ENCODE results near the gene S1PR4. TPM values are rescaled to one million over a fixed set of nuclear protein-coding genes. Genes with fewer than 3 reads are reported as not detected.

Gene S1PR4
- total RNA-seq, 1 donor from 2014 or later: not detected

DNA sequence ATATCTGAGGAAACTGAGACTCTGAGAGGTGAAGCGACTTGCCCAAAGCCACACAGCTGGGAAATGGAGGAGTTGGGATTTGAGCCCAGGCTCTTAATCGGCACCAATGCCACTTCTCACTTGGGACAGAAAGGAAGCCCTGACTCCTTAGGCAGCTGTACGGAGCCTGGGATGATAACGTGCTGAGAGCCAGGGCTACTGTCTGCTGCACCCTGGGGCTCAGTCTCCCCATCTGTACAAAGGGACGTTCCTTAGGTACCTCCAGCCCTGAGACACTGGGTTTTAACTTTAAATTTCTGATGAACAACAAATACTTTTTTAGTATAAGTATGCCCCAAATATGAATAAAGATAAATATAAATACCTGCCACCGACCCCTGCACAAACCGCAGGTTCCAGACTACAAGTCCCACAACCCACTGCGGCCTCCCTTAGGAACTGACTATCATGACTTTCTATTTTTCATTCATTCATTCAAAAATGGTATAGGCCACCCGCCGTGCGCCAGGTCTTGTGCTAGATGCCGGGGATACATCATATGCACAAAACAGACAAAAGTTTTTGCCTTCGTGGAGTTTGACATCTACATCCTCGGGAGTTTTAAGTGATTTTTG lies 6.4 kb downstream of the S1PR4 start:
- Mint-ChIP-seq H3K4me1 (ENCODE audit: low read depth, unreplicated experiment) (peaks cover 12% of the 10 kb centered on the region), H3K27ac (ENCODE audit: unreplicated experiment) (peak overlapping the region; percentile 91), H3K36me3 (ENCODE audit: low read depth, unreplicated experiment) (peaks cover 2% of the 10 kb centered on the region), H3K9me3 (ENCODE audit: unreplicated experiment) (no peaks in the 10 kb centered on the region), H3K4me3 (ENCODE audit: unreplicated experiment) (peak overlapping the region; percentile 94), H3K27me3 (ENCODE audit: low read depth, unreplicated experiment) (no peaks in the 10 kb centered on the region)
- no peaks in the 10 kb centered on the region for H3K27me3 ChIP-seq (ENCODE audit: insufficient read depth, low read length)
- H3K9ac ChIP-seq (ENCODE audit: low read length): peak overlapping the region; percentile 89
- peak overlapping the region; percentile 74 for H3K4me3 ChIP-seq (ENCODE audit: insufficient read depth, low read depth, low read length)
- no peaks in the 10 kb centered on the region for H3K9me3 ChIP-seq (ENCODE audit: insufficient read depth, low read depth, low read length)
- peaks cover 8% of the 10 kb centered on the region for H3K4me1 ChIP-seq (ENCODE audit: insufficient read depth, low read length)
- H4K20me1 ChIP-seq (ENCODE audit: insufficient read depth, low read length): peaks cover 37% of the 10 kb centered on the region
- no peak for DNase-seq (ENCODE audit: low read depth)
- no peak for FAIRE-seq
- no peak for TF ChIP-seq EZH2 (IDR thresholded peaks at IDR 0.05; ENCODE audit: insufficient read depth, low read length)
- TF ChIP-seq, protein P1, sequence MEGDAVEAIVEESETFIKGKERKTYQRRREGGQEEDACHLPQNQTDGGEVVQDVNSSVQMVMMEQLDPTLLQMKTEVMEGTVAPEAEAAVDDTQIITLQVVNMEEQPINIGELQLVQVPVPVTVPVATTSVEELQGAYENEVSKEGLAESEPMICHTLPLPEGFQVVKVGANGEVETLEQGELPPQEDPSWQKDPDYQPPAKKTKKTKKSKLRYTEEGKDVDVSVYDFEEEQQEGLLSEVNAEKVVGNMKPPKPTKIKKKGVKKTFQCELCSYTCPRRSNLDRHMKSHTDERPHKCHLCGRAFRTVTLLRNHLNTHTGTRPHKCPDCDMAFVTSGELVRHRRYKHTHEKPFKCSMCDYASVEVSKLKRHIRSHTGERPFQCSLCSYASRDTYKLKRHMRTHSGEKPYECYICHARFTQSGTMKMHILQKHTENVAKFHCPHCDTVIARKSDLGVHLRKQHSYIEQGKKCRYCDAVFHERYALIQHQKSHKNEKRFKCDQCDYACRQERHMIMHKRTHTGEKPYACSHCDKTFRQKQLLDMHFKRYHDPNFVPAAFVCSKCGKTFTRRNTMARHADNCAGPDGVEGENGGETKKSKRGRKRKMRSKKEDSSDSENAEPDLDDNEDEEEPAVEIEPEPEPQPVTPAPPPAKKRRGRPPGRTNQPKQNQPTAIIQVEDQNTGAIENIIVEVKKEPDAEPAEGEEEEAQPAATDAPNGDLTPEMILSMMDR (IDR thresholded peaks at IDR 0.05; ENCODE audit: insufficient read depth, low read depth, low read length): no peak
- peaks cover 42% of the 10 kb centered on the region for H3K79me2 ChIP-seq (ENCODE audit: insufficient read depth, low read length)
- peak overlapping the region; percentile 62 for H3K27ac ChIP-seq (ENCODE audit: low read depth, low read length)
- H2AFZ ChIP-seq (ENCODE audit: low read depth, low read length): peak overlapping the region; percentile 88
- H3K36me3 ChIP-seq (ENCODE audit: insufficient read depth, low read length): no peaks in the 10 kb centered on the region
- peak overlapping the region; percentile 95 for H3K4me2 ChIP-seq (ENCODE audit: low read length)

DNA sequence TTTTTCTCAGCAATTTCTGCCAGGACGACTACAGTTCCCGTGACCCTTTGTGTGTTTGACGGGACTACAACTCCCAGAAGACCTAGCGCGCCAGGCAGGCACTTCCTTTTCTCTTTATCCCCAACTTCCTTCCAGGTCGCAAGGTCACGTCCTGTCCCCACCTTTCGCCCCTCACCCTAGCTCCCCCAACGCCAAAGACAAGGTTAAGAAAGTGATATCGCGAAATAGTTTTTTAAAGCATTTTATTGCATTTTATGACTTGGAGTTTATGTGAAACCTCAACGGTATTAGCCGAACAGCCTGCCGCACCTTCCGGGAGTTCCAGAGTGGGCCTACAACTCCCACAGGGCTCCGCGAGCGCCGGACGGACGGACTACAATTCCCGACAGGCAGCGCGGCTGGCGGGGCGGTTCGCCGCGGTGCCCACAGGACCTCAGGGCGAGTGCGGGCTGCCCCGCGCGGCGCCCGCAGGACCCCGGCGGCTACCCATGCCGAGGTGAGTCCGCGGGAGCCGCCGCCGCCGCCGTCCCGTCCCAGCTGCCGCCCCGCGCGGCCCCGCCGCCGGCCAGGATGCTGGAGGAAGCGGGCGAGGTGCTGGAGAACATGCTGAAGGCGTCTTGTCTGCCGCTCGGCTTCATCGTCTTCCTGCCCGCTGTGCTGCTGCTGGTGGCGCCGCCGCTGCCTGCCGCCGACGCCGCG lies 7.0 kb downstream of the S1PR4 start, which contains the start of gene NCLN:
Gene NCLN, plus strand, starts transcription at position 470 of the 699 bp plus-strand sequence. Its CDS starts 101 bp downstream, at position 571.
- Mint-ChIP-seq H3K36me3 (ENCODE audit: low read depth, unreplicated experiment) (peaks cover 2% of the 10 kb centered on the region), H3K9me3 (ENCODE audit: unreplicated experiment) (no peaks in the 10 kb centered on the region), H3K4me1 (ENCODE audit: low read depth, unreplicated experiment) (peaks cover 12% of the 10 kb centered on the region), H3K4me3 (ENCODE audit: unreplicated experiment) (peak within 1 kb of the TSS; percentile 98), H3K27me3 (ENCODE audit: low read depth, unreplicated experiment) (no peaks in the 10 kb centered on the region), H3K27ac (ENCODE audit: unreplicated experiment) (peak within 1 kb of the TSS; percentile 91)
- peak; percentile 86 for FAIRE-seq
- H3K9me3 ChIP-seq (ENCODE audit: insufficient read depth, low read depth, low read length): no peaks in the 10 kb centered on the region
- no peaks in the 10 kb centered on the region for H3K27me3 ChIP-seq (ENCODE audit: insufficient read depth, low read length)
- DNase-seq (ENCODE audit: low read depth): peak; percentile 85
- H3K9ac ChIP-seq (ENCODE audit: low read length): peak within 1 kb of the TSS; percentile 89
- TF ChIP-seq EZH2 (IDR thresholded peaks at IDR 0.05; ENCODE audit: insufficient read depth, low read length): no peak
- TF ChIP-seq, protein P1 (IDR thresholded peaks at IDR 0.05; ENCODE audit: insufficient read depth, low read depth, low read length): no peak
- H3K27ac ChIP-seq (ENCODE audit: low read depth, low read length): peak within 1 kb of the TSS; percentile 62
- peaks cover 49% of the 10 kb centered on the region for H3K79me2 ChIP-seq (ENCODE audit: insufficient read depth, low read length)
- H3K4me3 ChIP-seq (ENCODE audit: insufficient read depth, low read depth, low read length): peak within 1 kb of the TSS; percentile 74
- peaks cover 8% of the 10 kb centered on the region for H3K4me1 ChIP-seq (ENCODE audit: insufficient read depth, low read length)
- H4K20me1 ChIP-seq (ENCODE audit: insufficient read depth, low read length): peaks cover 37% of the 10 kb centered on the region
- peak within 1 kb of the TSS; percentile 95 for H3K4me2 ChIP-seq (ENCODE audit: low read length)
- H3K36me3 ChIP-seq (ENCODE audit: insufficient read depth, low read length): no peaks in the 10 kb centered on the region
- H2AFZ ChIP-seq (ENCODE audit: low read depth, low read length): peak within 1 kb of the TSS; percentile 89

Data from astrocyte (in vitro differentiated cells and primary cell).